HepG2 (cell line): Measurements from ENCODE around the gene CAPN7. TPM values are rescaled to one million over a fixed set of nuclear protein-coding genes. Genes with fewer than 3 reads are reported as not detected.

Experiments used
- ARID3A ChIP-seq: IDR thresholded peaks from 2 replicates; pipeline ENCODE4 v1.6.1; 2012; ENCODE audit warnings: low read depth, low read length, improper control_type of control experiment
- ATRX ChIP-seq: sonication (generic); formaldehyde crosslinking; IDR thresholded peaks from 2 replicates; pipeline ENCODE4 v1.4.0; 2020; ENCODE audit warnings: missing genetic modification reagents, borderline replicate concordance
- BCL6 ChIP-seq: IDR thresholded peaks from 2 replicates; pipeline ENCODE4 v1.6.1; 2016; ENCODE audit warnings: missing genetic modification reagents, missing compliant biosample characterization
- BRCA1 ChIP-seq: sonication (generic); formaldehyde crosslinking; IDR thresholded peaks from 2 replicates; pipeline ENCODE4 v1.4.0; 2020; ENCODE audit warnings: missing genetic modification reagents
- HNRNPLL ChIP-seq: fragments of 200-400 bp; formaldehyde crosslinking; IDR thresholded peaks from 2 replicates; pipeline ENCODE4 v1.6.1; 2017; ENCODE audit warnings: mild to moderate bottlenecking, low read depth, low read length; ENCODE audit not compliant: poor library complexity, severe bottlenecking
- MTF2 ChIP-seq: sonication (generic); formaldehyde crosslinking; IDR thresholded peaks from 2 replicates; pipeline ENCODE4 v1.5.0; 2020; ENCODE audit warnings: missing genetic modification reagents, borderline replicate concordance
- NFKBIZ ChIP-seq: IDR thresholded peaks from 2 replicates; pipeline ENCODE4 v1.6.1; 2018; ENCODE audit warnings: missing genetic modification reagents, missing compliant biosample characterization
- RFX1 ChIP-seq: fragments of 450-650 bp; IDR thresholded peaks from 2 replicates; pipeline ENCODE4 v1.6.1; 2017
- SATB2 ChIP-seq: sonication (generic); formaldehyde crosslinking; IDR thresholded peaks from 2 replicates; pipeline ENCODE4 v1.5.0; 2020; ENCODE audit warnings: missing genetic modification reagents
- THAP7 ChIP-seq: sonication (generic); formaldehyde crosslinking; IDR thresholded peaks from 2 replicates; pipeline ENCODE4 v1.8.1; 2023; ENCODE audit warnings: mild to moderate bottlenecking, missing genetic modification reagents
- ZBTB25 ChIP-seq: IDR thresholded peaks from 2 replicates; pipeline ENCODE4 v1.6.1; 2018; ENCODE audit warnings: missing genetic modification reagents
- ZKSCAN5 ChIP-seq: sonication (generic); formaldehyde crosslinking; IDR thresholded peaks from 2 replicates; pipeline ENCODE4 v1.5.1; 2020; ENCODE audit warnings: mild to moderate bottlenecking, missing genetic modification reagents
- ZNF121 ChIP-seq: sonication (generic); formaldehyde crosslinking; IDR thresholded peaks from 2 replicates; pipeline ENCODE4 v1.5.0; 2020; ENCODE audit warnings: mild to moderate bottlenecking, missing genetic modification reagents
- ZNF253 ChIP-seq: sonication (generic); formaldehyde crosslinking; IDR thresholded peaks from 2 replicates; pipeline ENCODE4 v1.8.0; 2022; ENCODE audit warnings: mild to moderate bottlenecking, missing genetic modification reagents, borderline replicate concordance
- ZNF281 ChIP-seq: sonication (generic); formaldehyde crosslinking; IDR thresholded peaks from 2 replicates; pipeline ENCODE4 v1.4.0; 2020; ENCODE audit warnings: missing genetic modification reagents, borderline replicate concordance
- ZNF451 ChIP-seq: sonication (generic); formaldehyde crosslinking; IDR thresholded peaks from 2 replicates; pipeline ENCODE4 v1.5.0; 2020; ENCODE audit warnings: mild to moderate bottlenecking, missing genetic modification reagents
- ZNF512B ChIP-seq: sonication (generic); formaldehyde crosslinking; IDR thresholded peaks from 2 replicates; pipeline ENCODE4 v1.5.1; 2020; ENCODE audit warnings: missing genetic modification reagents, mild to moderate bottlenecking, borderline replicate concordance
- ZNF546 ChIP-seq: sonication (generic); formaldehyde crosslinking; conservative IDR thresholded peaks from 2 replicates; pipeline ENCODE4 v1.8.1; 2023; ENCODE audit warnings: mild to moderate bottlenecking, missing genetic modification reagents
- ZNF572 ChIP-seq: sonication (generic); formaldehyde crosslinking; IDR thresholded peaks from 2 replicates; pipeline ENCODE4 v1.5.1; 2020; ENCODE audit warnings: mild to moderate bottlenecking, missing genetic modification reagents
- ZNF816 ChIP-seq: sonication (generic); formaldehyde crosslinking; IDR thresholded peaks from 2 replicates; pipeline ENCODE4 v1.8.0; 2022; ENCODE audit warnings: missing genetic modification reagents, mild to moderate bottlenecking, borderline replicate concordance
- polyA plus RNA-seq, 8 experiments: library from polyadenylated mRNA; depleted of rRNA in 3 of 8; stranded (reverse) in 7 of 8; unstranded in 1 of 8; fragments of >200 nt; fragmentation: Illumina TruSeq in 4 of 8; extraction: Trizol in 4 of 8; gene quantifications; 2 replicates each; pipeline versions ENCODE4 v1.2.1 to v1.2.3, GENCODE V29; 2011 to 2016; ENCODE audit warnings: low read depth in 4 of 8, missing spikeins in 1 of 8, mixed read lengths in 1 of 8; ENCODE audit not compliant: insufficient read depth in 1 of 8
- total RNA-seq, 5 experiments: library from RNA; depleted of rRNA; stranded (reverse); fragments of >200 nt; fragmentation: Illumina TruSeq; extraction: Trizol; gene quantifications; 2 replicates each; pipeline ENCODE4 v1.2.3, GENCODE V29; 2016; ENCODE audit warnings: low read depth in 1 of 5

The CAPN7 gene
- total and polyA plus RNA-seq, 2 of the 13 experiments (the other 11 are each of a cell fraction or from before 2014, with no cell fraction given): 16.7 to 36.8 TPM

- TF ChIP-seq ZNF546 (CRISPR knock-in tag) (peak; percentile 76; the same call in 1 of the 2 replicates), ZKSCAN5 (CRISPR knock-in tag) (no peak), ZNF572 (CRISPR knock-in tag) (peak; percentile 68; the same call in 1 of the 2 replicates), BRCA1 (CRISPR knock-in tag) (no peak), NFKBIZ (CRISPR knock-in tag) (0 out of 2 replicates have a peak, but pooled peaks have one; percentile 13), ZNF281 (CRISPR knock-in tag) (peak; percentile 59; the same call in 1 of the 2 replicates), ZNF121 (CRISPR knock-in tag) (0 out of 2 replicates have a peak, but pooled peaks have one; percentile 30), MTF2 (CRISPR knock-in tag) (0 out of 2 replicates have a peak, but pooled peaks have one; percentile 84), ZNF816 (CRISPR knock-in tag) (no peak), ZBTB25 (CRISPR knock-in tag) (0 out of 2 replicates have a peak, but pooled peaks have one; percentile 27), ZNF253 (CRISPR knock-in tag) (peak; percentile 59; the same call in 1 of the 2 replicates), SATB2 (CRISPR knock-in tag) (peak; percentile 23; the same call in 1 of the 2 replicates), ATRX (CRISPR knock-in tag) (no peak), BCL6 (CRISPR knock-in tag) (0 out of 2 replicates have a peak, but pooled peaks have one; percentile 34), RFX1 (no peak), HNRNPLL (peak; percentile 92), THAP7 (CRISPR knock-in tag) (no peak), ZNF451 (CRISPR knock-in tag) (peak; percentile 87), ZNF512B (CRISPR knock-in tag) (no peak), ARID3A (peak; percentile 36; the same call in 1 of the 2 replicates)
Measured at GRCh38 chr3:15205934-15206661, at the start of gene CAPN7 (continued).
